ENCODE measurements around the gene CTSZ. TPM values are rescaled to one million over a fixed set of nuclear protein-coding genes. Genes with fewer than 3 reads are reported as not detected.
"Not testable (repeated sequence)": the region's sequence is repeated elsewhere in the genome, so short reads cannot be mapped to it uniquely, and the experiment has no call there.

CTSZ gene
- polyA plus RNA-seq, 4 donors = 75.6 to 88.3 (median 82.5) TPM

DNA sequence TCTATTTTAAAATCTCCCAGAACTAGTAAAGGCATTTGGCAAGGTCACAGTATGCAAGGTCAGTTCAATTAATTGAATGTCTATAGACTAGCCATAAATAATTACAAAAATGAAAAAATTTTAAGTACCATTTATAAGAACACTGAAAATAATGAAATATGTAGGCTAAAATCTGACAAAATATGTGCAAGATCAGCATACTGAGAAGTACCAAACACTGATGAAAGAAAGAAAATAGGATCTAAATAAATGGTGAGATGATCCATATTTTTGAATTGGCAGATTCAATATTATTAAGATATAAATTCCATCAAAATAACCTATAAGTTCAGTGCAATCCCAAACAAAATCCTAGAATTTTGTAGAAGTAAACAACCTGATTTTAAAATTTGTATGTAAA lies 54.0 kb downstream of the CTSZ start:
- no peak for DNase-seq (ENCODE audit: low read depth in 4 of 4, low spot score in 3 of 4)

DNA sequence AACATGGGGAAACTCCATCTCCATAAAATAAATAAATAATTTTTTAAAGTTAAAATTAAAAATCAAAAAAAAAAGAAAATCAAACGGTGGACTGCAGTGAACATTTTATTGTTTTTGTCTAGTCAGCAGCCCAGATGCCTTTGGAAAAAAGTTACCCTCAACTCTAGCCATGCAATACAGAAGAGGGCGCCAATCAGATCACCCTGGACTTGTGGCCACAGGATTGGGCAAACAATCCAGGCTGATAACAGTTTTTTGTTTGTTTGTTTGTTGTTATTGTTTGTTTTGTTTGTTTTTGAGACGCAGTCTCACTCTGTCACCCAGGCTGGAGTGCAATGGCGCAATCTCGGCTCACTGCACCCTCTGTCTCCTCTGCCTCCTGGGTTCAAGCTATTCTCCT lies 56.5 kb downstream of the CTSZ start:
- DNase-seq (ENCODE audit: low read depth in 4 of 4, low spot score in 3 of 4) = no peak

DNA sequence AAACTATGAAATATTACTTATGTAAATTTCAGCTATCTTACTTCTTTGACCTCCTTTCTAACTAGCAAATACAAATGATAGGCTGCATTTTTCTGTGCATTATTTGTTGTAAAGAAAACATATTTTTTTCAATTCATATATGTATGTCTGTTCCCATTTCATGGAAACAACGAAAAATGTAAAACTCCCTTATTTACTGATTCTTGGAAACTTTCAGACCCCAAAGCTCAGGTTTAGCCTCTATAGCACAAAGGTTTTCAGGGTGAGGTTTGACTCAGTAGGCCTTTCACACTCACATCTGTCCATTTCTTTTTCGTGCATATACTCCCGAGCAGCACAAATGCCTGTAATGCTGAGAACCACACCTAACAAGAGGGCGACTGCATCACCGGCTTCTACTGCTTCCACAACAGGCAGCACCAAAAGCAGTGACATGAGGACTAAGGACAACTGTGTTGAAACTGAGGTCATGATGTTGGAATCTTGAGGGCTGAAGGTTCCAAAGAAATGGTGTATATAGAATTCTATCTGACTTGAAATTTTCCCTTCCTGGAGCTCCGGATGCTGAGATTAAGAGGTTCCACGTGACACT lies 59.2 kb downstream of the CTSZ start:
- DNase-seq (ENCODE audit: low read depth in 4 of 4, low spot score in 3 of 4) = not testable (repeated sequence)

DNA sequence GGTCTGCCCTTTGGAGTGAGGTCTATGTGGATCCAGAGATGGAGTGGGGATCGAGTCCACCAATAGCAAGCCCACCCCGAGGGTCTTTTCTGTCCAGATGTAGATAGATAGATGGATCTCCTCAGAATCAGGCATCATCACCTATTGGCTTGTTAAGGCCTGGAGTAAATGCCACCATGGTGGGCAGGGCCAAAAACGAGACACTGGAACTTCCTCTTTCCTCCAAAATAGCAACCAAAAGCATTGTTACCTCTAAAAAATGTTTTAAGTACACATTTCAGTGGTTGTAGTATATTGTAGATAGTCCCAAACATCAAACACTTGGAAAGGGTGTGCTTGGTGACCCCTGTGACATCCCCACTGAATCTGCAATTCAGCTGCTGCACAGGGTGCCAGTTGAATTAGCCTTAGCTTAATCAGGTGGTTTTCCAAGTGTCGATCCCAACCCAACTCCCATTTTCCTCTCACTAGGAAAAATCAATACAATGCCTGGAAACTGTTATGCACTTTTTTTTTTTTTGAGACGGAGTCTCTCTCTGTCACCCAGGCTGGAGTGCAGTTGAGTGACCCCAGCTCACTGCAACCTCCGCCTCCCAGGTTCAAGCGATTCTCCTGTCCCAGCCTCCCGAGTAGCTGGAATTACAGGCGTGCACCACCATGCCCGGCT lies 61.0 kb downstream of the CTSZ start:
- no peak for DNase-seq (ENCODE audit: low read depth in 4 of 4, low spot score in 3 of 4)

Other genes starting within 250 kb of the CTSZ start
- 1 to 10 TPM in 1 of 4 donors, under 1 TPM in 3; 0.67 to 1.8 (median 0.80) TPM for gene GNAS-AS1, start 156.4 kb downstream of the CTSZ start, polyA plus RNA-seq (ENCODE audit: insufficient read length in 4 of 4)
- gene GNAS, start 154.5 kb downstream of the CTSZ start, polyA plus RNA-seq (ENCODE audit: insufficient read length in 4 of 4) = 1,000 to 10,000 TPM; 1,915 to 2,381 (median 2,089) TPM
- gene NELFCD, start 26.0 kb downstream of the CTSZ start, polyA plus RNA-seq (ENCODE audit: insufficient read length in 4 of 4) = 100 to 1,000 TPM in 3 of 4 donors, 10 to 100 TPM in 1; 71.6 to 150 (median 125) TPM
- 1 to 10 TPM; 1.5 to 3.4 (median 1.9) TPM for gene TUBB1, start 12.2 kb upstream of the CTSZ start, polyA plus RNA-seq (ENCODE audit: insufficient read length in 4 of 4)
- gene ATP5F1E, start 25.1 kb upstream of the CTSZ start, polyA plus RNA-seq (ENCODE audit: insufficient read length in 4 of 4) = 100 to 1,000 TPM; 154 to 225 (median 192) TPM
- 10 to 100 TPM; 43.3 to 90.2 (median 72.9) TPM for gene PRELID3B, start 35.5 kb upstream of the CTSZ start, polyA plus RNA-seq (ENCODE audit: insufficient read length in 4 of 4)
- gene ZNF831, start 156.6 kb upstream of the CTSZ start, polyA plus RNA-seq (ENCODE audit: insufficient read length in 4 of 4) = under 1 TPM; 0.06 to 0.11 (median 0.09) TPM